ENCODE results near the gene MPI.

- TF ChIP-seq, protein P1, sequence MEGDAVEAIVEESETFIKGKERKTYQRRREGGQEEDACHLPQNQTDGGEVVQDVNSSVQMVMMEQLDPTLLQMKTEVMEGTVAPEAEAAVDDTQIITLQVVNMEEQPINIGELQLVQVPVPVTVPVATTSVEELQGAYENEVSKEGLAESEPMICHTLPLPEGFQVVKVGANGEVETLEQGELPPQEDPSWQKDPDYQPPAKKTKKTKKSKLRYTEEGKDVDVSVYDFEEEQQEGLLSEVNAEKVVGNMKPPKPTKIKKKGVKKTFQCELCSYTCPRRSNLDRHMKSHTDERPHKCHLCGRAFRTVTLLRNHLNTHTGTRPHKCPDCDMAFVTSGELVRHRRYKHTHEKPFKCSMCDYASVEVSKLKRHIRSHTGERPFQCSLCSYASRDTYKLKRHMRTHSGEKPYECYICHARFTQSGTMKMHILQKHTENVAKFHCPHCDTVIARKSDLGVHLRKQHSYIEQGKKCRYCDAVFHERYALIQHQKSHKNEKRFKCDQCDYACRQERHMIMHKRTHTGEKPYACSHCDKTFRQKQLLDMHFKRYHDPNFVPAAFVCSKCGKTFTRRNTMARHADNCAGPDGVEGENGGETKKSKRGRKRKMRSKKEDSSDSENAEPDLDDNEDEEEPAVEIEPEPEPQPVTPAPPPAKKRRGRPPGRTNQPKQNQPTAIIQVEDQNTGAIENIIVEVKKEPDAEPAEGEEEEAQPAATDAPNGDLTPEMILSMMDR (IDR thresholded peaks at IDR 0.05), result no peak
- TF ChIP-seq POLR2A (IDR thresholded peaks at IDR 0.05) (peak; percentile 8), POLR2AphosphoS5 (IDR thresholded peaks at IDR 0.05) (peak; percentile 21 to 77 (median 72))
Measured at GRCh38 chr15:74891469-74891868, 1.6 kb downstream of the MPI start.

All from transverse colon (tissue), 4 donors.